Nephron (organoid): ENCODE measurements around the gene ALG10B.
"Not testable (repeated sequence)": the region's sequence is repeated elsewhere in the genome, so short reads cannot be mapped to it uniquely, and the experiment has no call there.

ENCODE experiments used
- H3K27ac Mint-ChIP-seq, 3 experiments: 2 replicates each; pipeline ENCODE4 v1.8.0; 2020; ENCODE audit warnings: mixed read lengths in 3 of 3, mild to moderate bottlenecking in 2 of 3, moderate library complexity in 1 of 3
- H3K27me3 Mint-ChIP-seq: 2 replicates; pipeline ENCODE4 v1.8.0; 2021; ENCODE audit warnings: low read depth, mild to moderate bottlenecking, moderate library complexity, mixed read lengths
- H3K36me3 Mint-ChIP-seq: 2 replicates; pipeline ENCODE4 v1.8.0; 2020; ENCODE audit warnings: low read depth, mixed read lengths
- H3K4me1 Mint-ChIP-seq: 2 replicates; pipeline ENCODE4 v1.8.0; 2020; ENCODE audit warnings: mixed read lengths
- H3K4me3 Mint-ChIP-seq, 3 experiments: 2 replicates each; pipeline ENCODE4 v1.8.0; 2020; ENCODE audit warnings: mild to moderate bottlenecking in 3 of 3, mixed read lengths in 3 of 3, moderate library complexity in 2 of 3
- H3K9me3 Mint-ChIP-seq: 2 replicates; pipeline ENCODE4 v1.8.0; 2020; ENCODE audit warnings: mixed read lengths
- TF ChIP-seq, protein P1 (sequence below), 3 experiments: fragments of 200-600 bp; sonication (generic); IDR thresholded peaks; one replicate each; pipeline ENCODE4 v1.5.0; 2021; ENCODE audit warnings: antibody characterized with exemption in 3 of 3; ENCODE audit not compliant: unreplicated experiment in 3 of 3

ALG10B gene

DNA sequence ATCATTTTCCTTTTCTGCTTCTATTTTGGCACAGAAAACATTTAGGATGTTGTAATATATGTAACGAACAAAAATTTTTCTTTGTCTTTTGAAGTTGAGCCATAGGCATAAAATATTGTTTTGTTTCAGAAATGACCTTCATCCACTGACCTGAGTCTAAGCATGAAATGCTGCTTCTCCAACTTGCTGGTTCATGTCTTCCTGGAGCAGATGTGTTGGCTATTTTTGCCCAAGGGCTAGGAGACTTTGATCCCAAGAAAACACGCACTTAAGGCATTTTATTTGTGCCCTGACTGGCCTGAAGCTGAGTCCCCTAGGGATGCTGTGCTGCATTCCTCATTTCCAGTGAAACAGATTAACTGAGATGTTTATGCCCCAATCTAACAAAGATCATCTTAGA is 27.2 kb upstream of the ALG10B start:
- Mint-ChIP-seq H3K27me3 (no peaks in the 10 kb centered on the region), H3K4me1 (no peaks in the 10 kb centered on the region), H3K4me3 (no peak overlapping the region), H3K27ac (no peak overlapping the region), H3K36me3 (no peaks in the 10 kb centered on the region), H3K9me3 (peaks cover 15% of the 10 kb centered on the region)
- TF ChIP-seq, protein P1, sequence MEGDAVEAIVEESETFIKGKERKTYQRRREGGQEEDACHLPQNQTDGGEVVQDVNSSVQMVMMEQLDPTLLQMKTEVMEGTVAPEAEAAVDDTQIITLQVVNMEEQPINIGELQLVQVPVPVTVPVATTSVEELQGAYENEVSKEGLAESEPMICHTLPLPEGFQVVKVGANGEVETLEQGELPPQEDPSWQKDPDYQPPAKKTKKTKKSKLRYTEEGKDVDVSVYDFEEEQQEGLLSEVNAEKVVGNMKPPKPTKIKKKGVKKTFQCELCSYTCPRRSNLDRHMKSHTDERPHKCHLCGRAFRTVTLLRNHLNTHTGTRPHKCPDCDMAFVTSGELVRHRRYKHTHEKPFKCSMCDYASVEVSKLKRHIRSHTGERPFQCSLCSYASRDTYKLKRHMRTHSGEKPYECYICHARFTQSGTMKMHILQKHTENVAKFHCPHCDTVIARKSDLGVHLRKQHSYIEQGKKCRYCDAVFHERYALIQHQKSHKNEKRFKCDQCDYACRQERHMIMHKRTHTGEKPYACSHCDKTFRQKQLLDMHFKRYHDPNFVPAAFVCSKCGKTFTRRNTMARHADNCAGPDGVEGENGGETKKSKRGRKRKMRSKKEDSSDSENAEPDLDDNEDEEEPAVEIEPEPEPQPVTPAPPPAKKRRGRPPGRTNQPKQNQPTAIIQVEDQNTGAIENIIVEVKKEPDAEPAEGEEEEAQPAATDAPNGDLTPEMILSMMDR (IDR thresholded peaks at IDR 0.05; ENCODE audit: unreplicated experiment in 3 of 3): no peak

DNA sequence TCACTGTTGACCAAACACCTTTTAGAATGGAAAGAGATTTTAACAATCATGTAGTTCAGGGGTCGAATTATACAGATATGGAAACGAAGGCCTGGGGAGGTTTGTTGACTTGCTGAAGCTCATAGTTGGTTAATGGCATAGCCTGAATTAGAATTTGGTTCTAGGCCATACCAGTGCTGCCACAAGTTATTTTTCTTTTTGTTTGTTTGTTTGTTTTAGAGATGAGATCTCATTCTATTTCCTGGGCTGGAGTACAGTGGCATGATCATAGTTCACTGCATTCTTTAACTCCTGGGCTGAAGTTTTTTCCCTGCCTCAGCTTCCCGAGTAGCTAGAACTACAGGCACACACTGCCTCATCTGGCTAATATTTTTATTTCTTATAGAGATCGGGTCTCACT is 25.4 kb upstream of the ALG10B start:
- Mint-ChIP-seq H3K36me3 (no peaks in the 10 kb centered on the region), H3K4me3 (no peak overlapping the region), H3K27ac (no peak overlapping the region), H3K9me3 (peaks cover 22% of the 10 kb centered on the region), H3K27me3 (no peaks in the 10 kb centered on the region), H3K4me1 (no peaks in the 10 kb centered on the region)
- TF ChIP-seq, protein P1 (IDR thresholded peaks at IDR 0.05; ENCODE audit: unreplicated experiment in 3 of 3): no peak

DNA sequence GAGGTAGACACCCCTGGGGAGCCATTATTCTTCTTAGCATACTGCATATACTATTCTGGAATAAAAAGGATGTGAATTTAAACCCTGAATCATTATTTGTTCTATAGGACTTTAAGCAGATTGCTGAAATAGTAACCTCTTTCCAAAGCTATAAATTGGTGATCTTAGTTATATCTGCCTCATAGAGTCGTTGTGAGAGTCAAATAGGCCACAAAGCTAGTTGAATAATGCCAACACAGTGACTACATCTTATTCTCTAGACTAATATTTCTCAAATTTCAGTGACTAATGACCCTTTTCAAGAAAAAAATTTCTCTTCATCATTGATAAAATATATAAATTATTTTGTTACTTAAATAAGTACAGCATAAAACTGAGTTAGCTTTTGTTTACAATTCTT is 13.6 kb upstream of the ALG10B start:
- H3K27me3 Mint-ChIP-seq, H3K27ac Mint-ChIP-seq, H3K36me3 Mint-ChIP-seq, H3K4me3 Mint-ChIP-seq, H3K4me1 Mint-ChIP-seq: not testable (repeated sequence)
- H3K9me3 Mint-ChIP-seq: peaks cover 14% of the 10 kb centered on the region

DNA sequence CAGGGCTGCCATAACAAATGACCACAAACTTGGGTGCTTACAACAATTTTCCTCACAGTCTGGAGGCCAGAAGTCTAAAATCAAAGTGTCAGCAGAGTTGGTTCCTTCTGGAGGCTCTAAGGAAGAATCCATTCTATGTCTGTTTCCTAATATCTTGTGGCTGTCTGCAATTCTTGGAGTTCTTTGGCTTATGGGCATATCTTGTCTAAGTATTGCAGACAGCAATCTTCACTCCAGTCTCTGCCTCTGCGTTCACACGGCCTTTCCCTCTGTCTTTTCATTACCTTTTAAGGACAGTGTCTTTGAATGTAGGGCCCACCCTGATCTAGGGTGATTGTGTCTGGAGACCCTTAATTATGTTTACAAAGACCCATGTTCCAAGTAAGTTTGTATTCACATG is 5.4 kb downstream of the ALG10B start:
- not testable (repeated sequence) for H3K9me3 Mint-ChIP-seq, H3K4me1 Mint-ChIP-seq, H3K27me3 Mint-ChIP-seq, H3K36me3 Mint-ChIP-seq, H3K27ac Mint-ChIP-seq, H3K4me3 Mint-ChIP-seq

DNA sequence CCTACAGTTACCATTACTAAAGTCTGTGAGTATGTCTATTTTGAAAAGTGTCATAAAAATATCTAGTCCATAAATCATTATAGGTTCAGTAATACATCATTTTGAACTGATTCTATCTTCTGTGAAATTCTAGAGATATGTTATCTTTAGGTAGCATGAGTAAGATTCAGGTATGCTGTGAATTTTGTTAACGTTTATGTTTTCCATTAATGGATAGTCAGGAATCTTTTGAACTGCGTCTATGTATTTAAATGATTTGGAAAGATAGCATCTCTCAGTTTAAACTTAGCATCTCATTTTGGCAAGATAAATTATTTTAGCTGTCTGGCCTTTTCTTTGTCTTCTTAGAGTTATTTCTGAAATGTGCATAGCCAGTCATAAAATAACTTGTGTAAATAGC is 8.3 kb downstream of the ALG10B start:
- H3K4me1 Mint-ChIP-seq: no peaks in the 10 kb centered on the region
- TF ChIP-seq, protein P1 (IDR thresholded peaks at IDR 0.05; ENCODE audit: unreplicated experiment in 3 of 3): no peak
- peaks cover 4% of the 10 kb centered on the region for H3K36me3 Mint-ChIP-seq
- no peaks in the 10 kb centered on the region for H3K9me3 Mint-ChIP-seq
- no peak overlapping the region for H3K27ac Mint-ChIP-seq
- H3K27me3 Mint-ChIP-seq: no peaks in the 10 kb centered on the region
- no peak overlapping the region for H3K4me3 Mint-ChIP-seq

DNA sequence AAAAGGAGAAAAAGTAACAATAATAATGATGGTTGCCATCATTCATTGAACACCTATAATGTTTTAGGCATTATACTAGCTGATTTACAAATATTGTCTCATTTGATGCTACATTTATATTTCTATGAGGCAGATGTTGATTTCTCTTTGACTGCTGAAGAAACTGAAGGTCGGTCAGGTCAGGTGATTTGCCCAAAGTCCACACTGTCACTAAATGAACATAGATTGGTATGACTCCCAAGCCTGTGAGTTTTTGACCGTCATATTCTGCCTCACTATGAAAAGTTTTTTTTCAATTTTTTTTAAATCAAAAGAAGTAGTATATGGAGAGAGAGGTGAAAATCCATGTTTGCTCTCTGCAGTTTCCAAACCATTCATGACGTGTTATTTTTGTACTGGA is 10.8 kb downstream of the ALG10B start:
- Mint-ChIP-seq H3K4me1 (no peaks in the 10 kb centered on the region), H3K36me3 (peaks cover 9% of the 10 kb centered on the region), H3K4me3 (no peak overlapping the region), H3K27ac (no peak overlapping the region), H3K27me3 (no peaks in the 10 kb centered on the region), H3K9me3 (no peaks in the 10 kb centered on the region)
- TF ChIP-seq, protein P1 (IDR thresholded peaks at IDR 0.05; ENCODE audit: unreplicated experiment in 3 of 3): no peak

DNA sequence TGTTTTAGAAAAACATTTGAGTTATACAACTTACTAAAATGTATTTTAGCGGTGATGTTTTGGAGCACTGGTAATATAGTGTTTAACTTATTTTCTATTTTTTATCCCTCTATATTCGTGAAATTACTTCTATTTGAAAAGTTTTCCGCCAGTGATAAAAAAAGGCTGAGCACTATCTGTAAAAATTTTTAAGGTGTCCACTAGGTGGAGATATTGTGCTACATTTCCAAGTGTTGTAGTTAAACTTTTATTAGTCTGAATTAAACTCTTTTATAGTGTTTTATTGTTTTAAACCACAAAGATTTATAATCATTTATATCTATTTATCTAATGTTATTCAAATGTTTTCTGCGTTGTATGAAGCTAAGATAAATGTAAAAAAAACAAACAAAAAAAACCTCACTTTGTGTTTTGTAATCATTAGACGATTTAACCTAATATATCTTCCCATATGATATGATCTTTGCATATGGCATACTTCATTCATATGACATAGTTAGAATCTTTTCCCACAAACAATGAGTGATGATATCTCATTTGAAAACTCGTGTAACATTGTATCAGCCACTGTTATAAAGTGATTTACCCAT is 11.8 kb downstream of the ALG10B start:
- Mint-ChIP-seq H3K27me3 (no peaks in the 10 kb centered on the region), H3K9me3 (no peaks in the 10 kb centered on the region), H3K27ac (no peak overlapping the region), H3K4me1 (no peaks in the 10 kb centered on the region), H3K36me3 (peaks cover 9% of the 10 kb centered on the region), H3K4me3 (no peak overlapping the region)
- TF ChIP-seq, protein P1 (IDR thresholded peaks at IDR 0.05; ENCODE audit: unreplicated experiment in 3 of 3): peak; percentile 61 to 79 (median 65)

DNA sequence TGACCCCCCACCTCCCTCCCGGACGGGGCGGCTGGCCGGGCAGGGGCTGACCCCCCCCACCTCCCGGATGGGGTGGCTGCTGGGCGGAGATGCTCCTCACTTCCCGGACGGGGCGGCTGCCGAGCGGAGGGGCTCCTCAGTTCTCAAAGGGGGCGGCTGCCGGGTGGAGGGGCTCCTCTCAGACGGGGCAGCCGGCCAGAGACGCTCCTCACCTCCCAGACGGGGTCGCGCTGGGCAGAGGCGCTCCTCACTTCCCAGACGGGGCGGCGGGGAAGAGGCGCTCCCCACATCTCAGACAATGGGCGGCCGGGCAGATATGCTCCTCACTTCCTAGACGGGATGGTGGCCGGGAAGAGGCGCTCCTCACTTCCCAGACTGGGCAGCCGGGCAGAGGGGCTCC is 13.8 kb downstream of the ALG10B start:
- not testable (repeated sequence) for H3K27ac Mint-ChIP-seq, H3K4me3 Mint-ChIP-seq, H3K4me1 Mint-ChIP-seq, H3K36me3 Mint-ChIP-seq, H3K27me3 Mint-ChIP-seq, H3K9me3 Mint-ChIP-seq
